K562 (cell line): ENCODE data around the gene SLX9. TPM values are rescaled to one million over a fixed set of nuclear protein-coding genes. Genes with fewer than 3 reads are reported as not detected.

Source experiments
- CEBPB ChIP-seq: fragments of 450-650 bp; IDR thresholded peaks from 2 replicates; pipeline ENCODE4 v1.6.1; 2016; ENCODE audit warnings: missing genetic modification characterization, missing compliant biosample characterization
- DNMT1 ChIP-seq: fragments of 450-650 bp; IDR thresholded peaks from 2 replicates; pipeline ENCODE4 v1.6.1; 2016; ENCODE audit warnings: antibody characterized with exemption, mild to moderate bottlenecking
- EGR1 ChIP-seq: fragments of 450-650 bp; conservative IDR thresholded peaks from 2 replicates; pipeline ENCODE4 v1.6.1; 2017; ENCODE audit warnings: mild to moderate bottlenecking
- FIP1L1 ChIP-seq: fragments of 200-400 bp; formaldehyde crosslinking; IDR thresholded peaks from 2 replicates; pipeline ENCODE4 v1.6.1; 2018; ENCODE audit warnings: mild to moderate bottlenecking, low read depth, low read length; ENCODE audit not compliant: poor library complexity, severe bottlenecking
- MTA3 ChIP-seq: fragments of 450-650 bp; formaldehyde crosslinking; IDR thresholded peaks from 2 replicates; pipeline ENCODE4 v1.6.1; 2017; ENCODE audit warnings: mild to moderate bottlenecking, borderline replicate concordance
- SFPQ ChIP-seq: fragments of 200-400 bp; formaldehyde crosslinking; IDR thresholded peaks from 2 replicates; pipeline ENCODE4 v1.6.1; 2017; ENCODE audit warnings: mild to moderate bottlenecking, low read depth, low read length, moderate library complexity
- SMARCA4 ChIP-seq: fragments of 450-650 bp; IDR thresholded peaks from 2 replicates; pipeline ENCODE4 v1.6.1; 2016
- ZBTB49 ChIP-seq: sonication (generic); formaldehyde crosslinking; IDR thresholded peaks from 2 replicates; pipeline ENCODE4 v1.8.0; 2022; ENCODE audit warnings: missing genetic modification reagents, mild to moderate bottlenecking, borderline replicate concordance
- polyA plus RNA-seq, 8 experiments: library from polyadenylated mRNA; depleted of rRNA in 4 of 8; stranded (reverse) in 5 of 8; unstranded in 3 of 8; fragments of >200 nt; fragmentation: Nextera tagmentation in 2 of 8; fragmentation: Illumina TruSeq in 1 of 8; extraction: Ambion mirVana in 2 of 8; extraction: Trizol in 1 of 8; gene quantifications; 2 replicates each; pipeline versions ENCODE4 v1.2.1 to v1.2.3, GENCODE V29; 2011 to 2014; ENCODE audit warnings: inconsistent platforms in 1 of 8, missing spikeins in 1 of 8
- total RNA-seq, 7 experiments: library from RNA; depleted of rRNA in 6 of 7; stranded (reverse); fragments of >200 nt in 6 of 7; fragmentation: Illumina TruSeq in 2 of 7; extraction: Trizol in 2 of 7; gene quantifications; 2 replicates each; pipeline versions ENCODE4 v1.2.1 to v1.2.3, GENCODE V29; 2011 to 2021; ENCODE audit warnings: low replicate concordance in 1 of 7
- TF ChIP-seq, protein P1 (sequence below): IDR thresholded peaks from 3 replicates; pipeline ENCODE4 v1.6.1; 2011; ENCODE audit warnings: borderline replicate concordance, mild to moderate bottlenecking; ENCODE audit not compliant: insufficient read length, insufficient read depth
- TF ChIP-seq, protein P2 (sequence below): fragments of 250-450 bp; sonication (Bioruptor Pico); IDR thresholded peaks from 2 replicates; pipeline ENCODE4 v1.4.0; 2020; ENCODE audit warnings: mild to moderate bottlenecking, moderate library complexity
- TF ChIP-seq, protein P3 (sequence below): sonication (generic); formaldehyde crosslinking; IDR thresholded peaks from 2 replicates; pipeline ENCODE4 v1.8.1; 2023; ENCODE audit warnings: mild to moderate bottlenecking, missing genetic modification reagents
- TF ChIP-seq, protein P4 (sequence below): fragments of 200-800 bp; sonication (Bioruptor generic); IDR thresholded peaks from 2 replicates; pipeline ENCODE4 v1.6.1; 2017; ENCODE audit warnings: missing genetic modification characterization, missing compliant biosample characterization

Gene SLX9
- total and polyA plus RNA-seq, 9 of the 15 experiments (the other 6 are each of a cell fraction or from before 2014, with no cell fraction given), result 1.2 to 75.5 (median 16.5) TPM

DNA sequence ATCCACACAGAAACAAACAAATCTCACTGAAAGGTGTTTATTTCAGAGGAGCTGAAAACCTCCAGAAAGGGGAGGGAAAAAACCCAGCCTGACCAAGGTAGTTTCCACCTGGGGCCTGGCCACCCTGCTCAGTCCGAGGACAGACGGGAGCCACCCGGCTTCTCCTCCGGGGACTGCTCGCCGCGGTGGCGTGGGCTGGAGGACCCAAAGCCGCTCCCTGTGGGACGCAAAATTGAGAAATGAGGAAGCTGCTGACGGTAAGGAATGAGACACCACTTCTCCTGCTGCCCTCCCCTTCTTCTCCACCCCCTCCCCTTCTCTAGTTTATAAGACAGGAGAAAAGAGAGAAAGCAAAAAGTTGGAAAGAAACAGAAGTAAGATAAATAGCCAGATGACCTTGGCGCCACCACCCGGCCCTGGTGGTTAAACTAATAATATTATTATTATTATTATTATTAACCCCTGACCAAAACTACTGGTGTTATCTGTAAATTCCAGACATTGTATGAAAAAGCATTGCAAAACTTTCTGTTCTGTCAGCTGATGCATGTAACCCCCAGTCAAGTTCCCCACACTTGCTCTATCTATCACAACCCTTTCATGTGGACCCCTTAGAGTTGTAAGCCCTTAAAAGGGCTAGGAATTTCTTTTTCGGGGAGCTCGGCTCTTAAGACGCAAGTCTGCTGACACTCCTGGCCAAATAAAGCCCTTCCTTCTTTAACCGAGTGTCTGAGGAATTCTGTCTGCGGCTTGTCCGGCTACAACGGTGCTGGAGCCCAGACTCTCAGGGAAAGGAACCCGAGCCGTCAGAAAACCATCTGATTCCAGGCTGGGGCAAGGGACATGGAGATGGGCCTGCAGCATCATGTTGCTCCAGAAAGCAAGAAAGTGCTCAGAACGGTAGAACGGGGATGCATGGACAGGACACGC lies 31.6 kb upstream of the SLX9 start (continued):
- no peak for TF ChIP-seq ZBTB49 (CRISPR knock-in tag)
- no peak for TF ChIP-seq FIP1L1
- peak; percentile 18; the same call in 1 of the 2 replicates for TF ChIP-seq CEBPB
- TF ChIP-seq, protein P1, sequence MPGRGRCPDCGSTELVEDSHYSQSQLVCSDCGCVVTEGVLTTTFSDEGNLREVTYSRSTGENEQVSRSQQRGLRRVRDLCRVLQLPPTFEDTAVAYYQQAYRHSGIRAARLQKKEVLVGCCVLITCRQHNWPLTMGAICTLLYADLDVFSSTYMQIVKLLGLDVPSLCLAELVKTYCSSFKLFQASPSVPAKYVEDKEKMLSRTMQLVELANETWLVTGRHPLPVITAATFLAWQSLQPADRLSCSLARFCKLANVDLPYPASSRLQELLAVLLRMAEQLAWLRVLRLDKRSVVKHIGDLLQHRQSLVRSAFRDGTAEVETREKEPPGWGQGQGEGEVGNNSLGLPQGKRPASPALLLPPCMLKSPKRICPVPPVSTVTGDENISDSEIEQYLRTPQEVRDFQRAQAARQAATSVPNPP, result no peak
- TF ChIP-seq SMARCA4, result no peak
- TF ChIP-seq, protein P2, sequence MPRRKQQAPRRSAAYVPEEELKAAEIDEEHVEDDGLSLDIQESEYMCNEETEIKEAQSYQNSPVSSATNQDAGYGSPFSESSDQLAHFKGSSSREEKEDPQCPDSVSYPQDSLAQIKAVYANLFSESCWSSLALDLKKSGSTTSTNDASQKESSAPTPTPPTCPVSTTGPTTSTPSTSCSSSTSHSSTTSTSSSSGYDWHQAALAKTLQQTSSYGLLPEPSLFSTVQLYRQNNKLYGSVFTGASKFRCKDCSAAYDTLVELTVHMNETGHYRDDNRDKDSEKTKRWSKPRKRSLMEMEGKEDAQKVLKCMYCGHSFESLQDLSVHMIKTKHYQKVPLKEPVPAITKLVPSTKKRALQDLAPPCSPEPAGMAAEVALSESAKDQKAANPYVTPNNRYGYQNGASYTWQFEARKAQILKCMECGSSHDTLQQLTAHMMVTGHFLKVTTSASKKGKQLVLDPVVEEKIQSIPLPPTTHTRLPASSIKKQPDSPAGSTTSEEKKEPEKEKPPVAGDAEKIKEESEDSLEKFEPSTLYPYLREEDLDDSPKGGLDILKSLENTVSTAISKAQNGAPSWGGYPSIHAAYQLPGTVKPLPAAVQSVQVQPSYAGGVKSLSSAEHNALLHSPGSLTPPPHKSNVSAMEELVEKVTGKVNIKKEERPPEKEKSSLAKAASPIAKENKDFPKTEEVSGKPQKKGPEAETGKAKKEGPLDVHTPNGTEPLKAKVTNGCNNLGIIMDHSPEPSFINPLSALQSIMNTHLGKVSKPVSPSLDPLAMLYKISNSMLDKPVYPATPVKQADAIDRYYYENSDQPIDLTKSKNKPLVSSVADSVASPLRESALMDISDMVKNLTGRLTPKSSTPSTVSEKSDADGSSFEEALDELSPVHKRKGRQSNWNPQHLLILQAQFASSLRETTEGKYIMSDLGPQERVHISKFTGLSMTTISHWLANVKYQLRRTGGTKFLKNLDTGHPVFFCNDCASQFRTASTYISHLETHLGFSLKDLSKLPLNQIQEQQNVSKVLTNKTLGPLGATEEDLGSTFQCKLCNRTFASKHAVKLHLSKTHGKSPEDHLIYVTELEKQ (CRISPR knock-in tag), result no peak
- TF ChIP-seq SFPQ, result no peak
- TF ChIP-seq MTA3, result 0 out of 2 replicates have a peak, but pooled peaks have one; percentile 22
- TF ChIP-seq, protein P3, sequence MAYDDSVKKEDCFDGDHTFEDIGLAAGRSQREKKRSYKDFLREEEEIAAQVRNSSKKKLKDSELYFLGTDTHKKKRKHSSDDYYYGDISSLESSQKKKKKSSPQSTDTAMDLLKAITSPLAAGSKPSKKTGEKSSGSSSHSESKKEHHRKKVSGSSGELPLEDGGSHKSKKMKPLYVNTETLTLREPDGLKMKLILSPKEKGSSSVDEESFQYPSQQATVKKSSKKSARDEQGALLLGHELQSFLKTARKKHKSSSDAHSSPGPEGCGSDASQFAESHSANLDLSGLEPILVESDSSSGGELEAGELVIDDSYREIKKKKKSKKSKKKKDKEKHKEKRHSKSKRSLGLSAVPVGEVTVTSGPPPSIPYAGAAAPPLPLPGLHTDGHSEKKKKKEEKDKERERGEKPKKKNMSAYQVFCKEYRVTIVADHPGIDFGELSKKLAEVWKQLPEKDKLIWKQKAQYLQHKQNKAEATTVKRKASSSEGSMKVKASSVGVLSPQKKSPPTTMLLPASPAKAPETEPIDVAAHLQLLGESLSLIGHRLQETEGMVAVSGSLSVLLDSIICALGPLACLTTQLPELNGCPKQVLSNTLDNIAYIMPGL (CRISPR knock-in tag), result no peak
- no peak for TF ChIP-seq DNMT1
- 0 out of 2 replicates have a peak, but pooled peaks have one; percentile 17 for TF ChIP-seq EGR1
- TF ChIP-seq, protein P4, sequence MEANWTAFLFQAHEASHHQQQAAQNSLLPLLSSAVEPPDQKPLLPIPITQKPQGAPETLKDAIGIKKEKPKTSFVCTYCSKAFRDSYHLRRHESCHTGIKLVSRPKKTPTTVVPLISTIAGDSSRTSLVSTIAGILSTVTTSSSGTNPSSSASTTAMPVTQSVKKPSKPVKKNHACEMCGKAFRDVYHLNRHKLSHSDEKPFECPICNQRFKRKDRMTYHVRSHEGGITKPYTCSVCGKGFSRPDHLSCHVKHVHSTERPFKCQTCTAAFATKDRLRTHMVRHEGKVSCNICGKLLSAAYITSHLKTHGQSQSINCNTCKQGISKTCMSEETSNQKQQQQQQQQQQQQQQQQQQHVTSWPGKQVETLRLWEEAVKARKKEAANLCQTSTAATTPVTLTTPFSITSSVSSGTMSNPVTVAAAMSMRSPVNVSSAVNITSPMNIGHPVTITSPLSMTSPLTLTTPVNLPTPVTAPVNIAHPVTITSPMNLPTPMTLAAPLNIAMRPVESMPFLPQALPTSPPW (CRISPR knock-in tag), result peak; percentile 50
